Upper lobe of left lung (tissue), 4 donors: ENCODE results near the gene TNK2.

Experiments
- CTCF ChIP-seq, 6 experiments: fragments of 450-650 bp in 4 of 6; fragments of 200-600 bp in 2 of 6; sonication (generic) in 2 of 6; IDR thresholded peaks; one replicate each; pipeline ENCODE4 v1.5.1; 2016 to 2019; ENCODE audit warnings: antibody characterized with exemption in 6 of 6
- EP300 ChIP-seq, 4 donors: sonication (generic); formaldehyde crosslinking; IDR thresholded peaks; one replicate each; pipeline ENCODE4 v1.5.1; 2017; ENCODE audit warnings: antibody characterized with exemption in 4 of 4, control low read depth in 2 of 4
- POLR2A ChIP-seq, 4 donors: fragments of 450-650 bp; IDR thresholded peaks; one replicate each; pipeline ENCODE4 v1.5.1; 2016 to 2017; ENCODE audit warnings: antibody characterized with exemption in 4 of 4, mild to moderate bottlenecking in 2 of 4
- POLR2AphosphoS5 ChIP-seq, 2 donors: sonication (generic); formaldehyde crosslinking; IDR thresholded peaks; one replicate each; pipeline ENCODE4 v1.5.1; 2017; ENCODE audit warnings: antibody characterized with exemption in 2 of 2

GRCh38 chr3:195868336-195868865 is 40.0 kb downstream of the TNK2 start:
- no peak for TF ChIP-seq POLR2A (IDR thresholded peaks at IDR 0.05)
- no peak for TF ChIP-seq CTCF (IDR thresholded peaks at IDR 0.05)
- TF ChIP-seq EP300 (IDR thresholded peaks at IDR 0.05) = no peak
- no peak for TF ChIP-seq POLR2AphosphoS5 (IDR thresholded peaks at IDR 0.05)
